Measurements from ENCODE around the gene WWC2. TPM values are rescaled to one million over a fixed set of nuclear protein-coding genes. Genes with fewer than 3 reads are reported as not detected.

Gene WWC2
- total RNA-seq, 6 experiments from 2014 or later = 86.3 to 114 (median 95.2) TPM

- peaks cover 3% of the 10 kb centered on the region for H3K27me3 Mint-ChIP-seq (ENCODE audit: insufficient read depth)
- H3K4me1 Mint-ChIP-seq (ENCODE audit: low read depth) = peaks cover 83% of the 10 kb centered on the region
- TF ChIP-seq CTCF (IDR thresholded peaks at IDR 0.05) = no peak
- peaks cover 17% of the 10 kb centered on the region for H3K36me3 Mint-ChIP-seq (ENCODE audit: low read depth)
- no peaks in the 10 kb centered on the region for H3K9me3 Mint-ChIP-seq
- no peak for DNase-seq
- H3K27ac Mint-ChIP-seq = no peak overlapping the region
- no peak overlapping the region for H3K4me3 Mint-ChIP-seq
Measured at GRCh38 chr4:183132865-183133264, 33.8 kb downstream of the WWC2 start.

GRCh38 chr4:183136855-183137254, 37.8 kb downstream of the WWC2 start:
- no peak overlapping the region for H3K4me3 Mint-ChIP-seq
- H3K27me3 Mint-ChIP-seq (ENCODE audit: insufficient read depth) = no peaks in the 10 kb centered on the region; the same call in 1 of the 2 replicates
- peaks cover 88% of the 10 kb centered on the region for H3K4me1 Mint-ChIP-seq (ENCODE audit: low read depth)
- 0 out of 2 replicates have a peak overlapping the region, but pooled peaks have one; percentile 7 for H3K27ac Mint-ChIP-seq
- no peak for DNase-seq
- no peak for TF ChIP-seq CTCF (IDR thresholded peaks at IDR 0.05)
- H3K36me3 Mint-ChIP-seq (ENCODE audit: low read depth) = peaks cover 43% of the 10 kb centered on the region
- no peaks in the 10 kb centered on the region for H3K9me3 Mint-ChIP-seq

DNA sequence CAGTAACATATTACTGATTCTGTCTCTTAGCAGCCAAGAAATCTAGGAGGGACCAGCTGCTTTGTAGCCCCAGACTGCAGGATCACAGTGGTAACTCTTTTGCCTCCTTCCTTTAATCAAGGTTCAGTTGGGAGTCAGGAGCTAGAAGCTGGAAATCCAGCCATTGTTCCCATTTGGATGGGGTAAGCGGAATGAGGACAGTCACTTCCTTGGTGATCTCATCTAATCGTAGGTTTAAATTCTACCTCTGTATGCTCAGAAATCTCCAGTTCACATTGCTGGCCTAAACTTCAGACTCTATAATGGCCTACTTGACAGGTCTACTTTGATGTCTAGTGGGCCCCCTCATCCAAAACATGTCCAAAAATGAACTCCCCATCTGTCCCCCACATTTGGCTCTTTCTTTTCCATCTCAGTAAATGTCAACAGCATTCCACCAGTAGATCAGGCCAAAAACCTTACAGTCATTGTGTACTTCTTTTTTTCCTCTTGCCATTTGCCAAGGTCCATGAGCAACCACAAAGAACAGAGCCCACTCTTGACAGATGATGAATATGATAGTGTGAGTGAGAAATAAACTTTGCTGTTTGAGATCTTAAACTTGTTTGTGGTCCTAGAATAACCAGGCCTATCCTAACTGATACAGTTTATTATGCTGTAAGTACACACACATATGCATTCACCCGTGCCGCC, 40.1 kb downstream of the WWC2 start:
- Mint-ChIP-seq H3K27me3 (ENCODE audit: insufficient read depth) (no peaks in the 10 kb centered on the region; the same call in 1 of the 2 replicates), H3K36me3 (ENCODE audit: low read depth) (peaks cover 43% of the 10 kb centered on the region), H3K4me3 (no peak overlapping the region), H3K27ac (peak overlapping the region; percentile 30; the same call in 1 of the 2 replicates), H3K4me1 (ENCODE audit: low read depth) (peaks cover 93% of the 10 kb centered on the region), H3K9me3 (no peaks in the 10 kb centered on the region)
- DNase-seq = no peak
- TF ChIP-seq CTCF (IDR thresholded peaks at IDR 0.05) = no peak

- Mint-ChIP-seq H3K4me1 (ENCODE audit: low read depth) (peaks cover 93% of the 10 kb centered on the region), H3K36me3 (ENCODE audit: low read depth) (peaks cover 43% of the 10 kb centered on the region), H3K9me3 (no peaks in the 10 kb centered on the region), H3K27ac (peak overlapping the region; percentile 70), H3K27me3 (ENCODE audit: insufficient read depth) (no peaks in the 10 kb centered on the region; the same call in 1 of the 2 replicates), H3K4me3 (no peak overlapping the region)
- no peak for TF ChIP-seq CTCF (IDR thresholded peaks at IDR 0.05)
- DNase-seq = no peak
Measured at GRCh38 chr4:183139972-183140570, 41.0 kb downstream of the WWC2 start.

- Mint-ChIP-seq H3K27ac (peak overlapping the region; percentile 70), H3K36me3 (ENCODE audit: low read depth) (peaks cover 40% of the 10 kb centered on the region), H3K4me1 (ENCODE audit: low read depth) (peaks cover 91% of the 10 kb centered on the region), H3K9me3 (no peaks in the 10 kb centered on the region), H3K27me3 (ENCODE audit: insufficient read depth) (no peaks in the 10 kb centered on the region; the same call in 1 of the 2 replicates), H3K4me3 (peak overlapping the region; percentile 26)
- peak; percentile 71 for DNase-seq
- TF ChIP-seq CTCF (IDR thresholded peaks at IDR 0.05) = no peak
Measured at GRCh38 chr4:183140911-183141320, 41.9 kb downstream of the WWC2 start.

Measured in HFFc6 (cell line).